Germinal center (tissue), 1 donor: ENCODE results near the gene STAP2.

ENCODE experiments used
- DNase-seq: peaks from one replicate; pipeline ENCODE4 v3.0.0; 2012; ENCODE audit warnings: mixed read lengths, low spot score

The STAP2 gene

DNA sequence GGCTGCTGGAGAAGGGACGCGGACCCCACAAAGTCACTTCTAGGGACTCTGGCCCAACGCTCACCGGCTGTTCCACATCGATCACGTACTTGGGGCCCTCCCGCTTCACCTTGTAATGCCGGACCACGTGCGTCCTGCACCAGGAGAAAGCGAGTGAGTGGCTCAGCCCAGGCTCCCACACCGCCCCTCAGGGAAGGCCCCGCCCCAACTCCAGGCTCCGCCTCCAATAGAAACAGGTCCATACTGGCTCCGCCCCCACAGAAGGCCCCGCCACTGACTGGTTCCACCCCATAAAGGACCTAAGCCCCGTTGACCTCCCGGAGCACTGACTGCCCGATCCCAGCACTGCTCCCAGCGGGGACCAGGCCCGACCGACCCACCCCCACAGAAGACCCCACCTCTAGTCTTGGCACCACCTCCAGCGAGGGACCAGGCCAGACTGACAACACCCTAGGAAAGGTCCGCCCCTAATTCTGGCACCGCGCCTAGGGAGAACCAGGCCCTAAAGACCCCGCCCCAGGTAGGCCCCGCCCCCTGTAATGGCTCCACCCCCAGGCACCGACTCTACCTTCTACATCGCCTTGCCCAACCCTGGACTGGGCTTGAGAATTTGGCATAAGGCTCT, 11.3 kb downstream of the STAP2 start:
- peak; percentile 53 for DNase-seq

DNA sequence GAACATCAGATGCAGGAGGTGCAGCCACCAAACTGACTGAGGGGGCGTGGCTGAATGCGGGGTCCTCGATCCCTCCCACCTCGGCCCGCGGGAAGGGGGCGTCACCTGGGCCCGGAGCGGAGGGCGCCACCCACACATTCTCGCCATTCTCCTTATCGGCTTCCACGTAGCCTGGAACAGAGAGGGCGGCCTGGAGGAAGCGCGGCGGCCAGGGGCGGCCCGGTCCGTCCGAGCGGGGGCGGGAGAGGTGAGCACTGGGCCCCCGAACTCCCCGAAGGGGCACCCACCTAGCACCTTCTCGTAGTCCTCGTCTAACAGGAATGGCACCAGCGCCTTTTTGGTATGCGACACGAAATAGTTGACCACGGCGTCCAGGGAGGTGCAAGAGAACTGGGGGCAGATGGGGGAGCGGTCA, 11.8 kb downstream of the STAP2 start:
- no peak for DNase-seq

DNA sequence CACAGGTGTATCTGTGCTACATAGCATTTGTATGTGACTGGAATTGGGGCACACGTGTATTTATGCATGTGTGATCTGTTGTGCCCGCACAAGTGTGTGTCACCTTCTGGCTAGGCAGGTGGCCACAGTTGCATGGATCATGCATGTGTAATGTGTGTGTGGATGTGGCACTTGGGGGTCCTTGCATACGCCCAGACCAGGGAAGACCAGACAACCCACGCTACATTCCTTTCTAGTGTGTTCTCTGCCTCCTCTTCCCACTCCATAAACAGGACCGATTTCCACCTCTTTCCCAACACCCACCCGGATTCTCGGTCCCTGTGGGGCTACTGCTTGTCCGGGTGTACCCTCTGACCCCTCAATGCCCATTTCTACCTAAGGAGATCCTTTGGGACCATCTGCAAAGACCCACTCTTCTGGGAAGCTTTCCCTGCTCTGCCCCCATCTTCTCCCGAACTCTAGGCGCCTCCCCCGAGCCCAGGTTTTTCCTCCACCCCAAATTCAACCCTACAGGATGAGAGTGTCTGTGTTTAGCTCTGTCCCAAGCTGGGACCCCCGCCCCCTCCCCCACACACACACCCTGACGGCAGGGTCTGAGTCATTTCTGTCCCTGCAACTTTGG, 12.3 kb downstream of the STAP2 start:
- DNase-seq, result no peak

DNA sequence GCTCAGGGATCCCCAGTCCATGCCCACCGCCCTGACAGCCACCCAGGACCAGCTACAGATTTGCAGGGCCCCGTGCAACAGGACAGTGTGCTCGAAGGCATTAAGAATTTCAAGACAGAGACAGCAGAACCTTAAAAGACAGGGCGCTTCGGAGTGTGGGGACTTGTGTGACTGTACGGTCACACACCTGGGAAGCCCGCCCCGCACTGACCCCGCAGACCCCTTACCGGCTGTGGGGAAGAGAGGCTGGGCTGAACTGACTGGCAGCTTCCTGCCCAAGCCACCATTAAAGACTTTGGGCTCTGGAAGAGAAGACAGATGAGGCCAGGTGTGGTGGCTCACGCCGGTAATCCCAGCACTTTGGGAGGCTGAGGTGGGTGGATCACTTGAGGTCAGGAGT, 14.4 kb downstream of the STAP2 start:
- DNase-seq, result no peak

DNA sequence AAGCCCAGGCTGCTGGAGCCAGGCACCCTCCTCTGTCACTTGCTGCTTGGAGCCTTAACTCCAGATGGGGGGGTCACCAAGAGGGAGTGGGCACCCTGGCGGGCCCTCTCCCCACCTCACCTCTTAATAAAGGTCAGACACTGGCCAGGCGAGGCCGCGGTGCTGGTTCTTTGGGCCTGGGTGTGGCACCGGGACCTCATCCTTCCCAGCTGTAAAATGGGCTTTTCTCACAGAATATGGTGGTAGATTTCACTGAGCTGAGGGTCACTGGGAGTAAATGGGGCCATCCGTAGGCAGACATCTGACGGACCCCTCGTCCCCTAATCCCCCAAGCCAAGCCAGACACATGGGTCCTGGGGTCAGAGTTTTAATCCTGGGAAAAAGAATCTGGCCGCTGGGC, 14.9 kb downstream of the STAP2 start:
- DNase-seq, result no peak

DNA sequence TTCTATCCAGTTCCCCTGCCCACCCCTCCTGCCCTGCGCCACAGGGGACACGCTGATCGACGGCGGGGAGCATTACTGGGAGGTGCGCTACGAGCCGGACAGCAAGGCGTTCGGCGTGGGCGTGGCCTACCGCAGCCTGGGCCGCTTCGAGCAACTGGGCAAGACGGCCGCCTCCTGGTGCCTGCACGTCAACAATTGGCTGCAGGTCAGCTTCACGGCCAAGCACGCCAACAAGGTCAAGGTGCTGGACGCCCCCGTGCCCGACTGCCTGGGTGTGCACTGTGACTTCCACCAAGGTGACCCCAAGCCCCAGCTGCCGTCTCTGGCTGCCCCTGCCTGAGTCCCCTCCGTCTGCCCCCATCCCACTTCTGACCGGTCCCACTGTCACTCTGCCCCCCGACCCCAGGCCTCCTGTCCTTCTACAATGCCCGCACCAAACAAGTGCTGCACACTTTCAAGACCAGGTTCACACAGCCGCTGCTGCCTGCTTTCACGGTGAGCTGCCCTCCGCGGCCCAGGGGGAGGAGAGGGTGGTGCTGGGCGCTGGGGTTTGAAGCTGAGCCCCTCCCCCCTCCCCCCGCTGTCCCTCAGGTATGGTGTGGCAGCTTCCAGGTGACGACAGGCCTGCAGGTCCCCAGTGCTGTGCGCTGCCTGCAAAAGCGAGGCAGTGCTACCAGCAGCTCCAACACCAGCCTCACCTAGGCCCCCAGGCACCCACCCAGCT, 15.5 kb downstream of the STAP2 start:
- DNase-seq, result no peak

DNA sequence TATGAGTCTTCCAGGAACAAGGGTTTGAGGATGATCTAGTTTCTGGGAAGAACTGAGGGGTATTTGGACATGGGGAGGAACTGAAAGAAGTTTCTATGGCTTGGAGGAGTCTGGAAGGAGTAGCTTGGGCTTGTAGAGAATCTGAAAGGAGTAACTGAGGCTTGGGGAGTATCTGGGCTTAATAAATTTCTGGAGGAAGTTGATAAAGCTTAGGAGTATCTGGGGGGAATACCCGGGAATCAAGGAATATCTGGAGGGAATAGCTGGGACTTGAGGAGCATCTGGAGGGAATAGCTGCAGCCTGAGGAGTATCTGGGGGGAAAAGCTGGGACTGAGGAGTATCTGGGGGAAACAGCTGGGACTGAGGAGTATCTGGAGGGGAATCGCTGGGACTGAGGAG, 18.2 kb downstream of the STAP2 start:
- DNase-seq, result no peak

DNA sequence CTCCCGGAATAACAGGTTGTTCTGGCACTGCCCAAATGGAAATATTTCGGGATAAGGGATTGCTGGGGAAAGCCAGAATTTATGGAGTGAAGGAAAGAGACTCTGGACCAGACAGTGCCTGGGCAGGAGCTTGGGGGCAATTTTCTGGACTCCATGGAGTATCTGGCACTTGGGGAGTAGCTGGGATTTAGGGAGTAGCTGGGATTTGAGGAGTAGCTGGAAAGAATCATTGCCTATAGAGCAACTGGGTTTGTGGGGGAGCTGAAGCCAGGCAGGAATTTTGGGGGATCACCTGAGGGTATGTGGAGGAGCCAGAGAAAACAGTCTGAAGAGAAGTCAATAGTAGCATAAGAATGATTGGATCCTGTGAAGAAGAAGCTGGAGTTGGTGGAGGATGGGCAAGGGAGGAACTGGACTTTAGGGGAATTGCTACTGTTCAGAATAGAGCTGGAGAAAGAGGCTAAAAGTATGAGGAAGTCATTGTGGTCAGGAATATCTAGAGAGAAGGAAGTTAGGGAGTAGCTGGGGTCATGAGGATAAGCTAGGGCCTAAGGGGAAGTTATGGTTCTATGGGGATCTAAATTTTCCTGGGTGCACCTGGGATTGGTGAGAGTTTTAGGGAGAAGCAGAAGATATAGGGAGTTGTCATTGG, 19.4 kb downstream of the STAP2 start:
- no peak for DNase-seq

DNA sequence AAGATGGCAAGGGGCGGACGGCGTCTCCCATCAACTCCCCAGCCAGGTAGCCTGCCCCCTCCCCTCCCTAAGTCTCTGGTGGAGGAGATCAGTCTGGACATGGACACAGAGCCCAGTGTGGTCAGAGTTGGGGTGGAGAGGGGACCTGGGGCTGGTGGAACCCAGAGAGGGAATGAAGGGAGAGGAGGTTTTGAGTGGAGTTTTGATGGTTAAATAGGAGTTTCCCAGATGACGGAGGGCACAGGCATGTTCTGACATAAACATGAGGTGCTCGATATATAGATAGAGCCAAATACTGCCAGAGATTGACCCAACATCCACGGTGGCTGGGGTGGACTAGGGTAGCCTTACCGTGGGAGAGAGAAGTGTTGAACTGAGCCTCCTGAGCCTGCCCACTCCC, 20.2 kb downstream of the STAP2 start:
- DNase-seq, result no peak

DNA sequence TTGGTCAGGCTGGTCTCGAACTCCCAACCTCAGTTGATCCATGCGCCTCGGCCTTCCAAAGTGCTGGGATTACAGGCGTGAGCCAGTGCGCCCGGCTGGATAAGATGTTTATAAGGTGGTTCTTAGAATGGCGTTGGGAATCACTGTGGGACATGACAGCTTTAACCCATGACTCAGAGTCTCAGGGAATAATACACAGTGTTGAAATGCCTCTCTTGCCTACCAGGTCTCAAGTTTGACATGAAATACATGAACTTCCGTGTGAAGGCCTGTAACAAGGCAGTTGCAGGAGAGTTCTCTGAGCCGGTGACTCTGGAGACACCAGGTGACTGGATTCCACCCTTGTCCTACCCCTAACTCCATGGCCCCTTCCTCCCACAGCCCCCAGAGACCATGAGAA, 21.7 kb downstream of the STAP2 start:
- DNase-seq, result no peak

DNA sequence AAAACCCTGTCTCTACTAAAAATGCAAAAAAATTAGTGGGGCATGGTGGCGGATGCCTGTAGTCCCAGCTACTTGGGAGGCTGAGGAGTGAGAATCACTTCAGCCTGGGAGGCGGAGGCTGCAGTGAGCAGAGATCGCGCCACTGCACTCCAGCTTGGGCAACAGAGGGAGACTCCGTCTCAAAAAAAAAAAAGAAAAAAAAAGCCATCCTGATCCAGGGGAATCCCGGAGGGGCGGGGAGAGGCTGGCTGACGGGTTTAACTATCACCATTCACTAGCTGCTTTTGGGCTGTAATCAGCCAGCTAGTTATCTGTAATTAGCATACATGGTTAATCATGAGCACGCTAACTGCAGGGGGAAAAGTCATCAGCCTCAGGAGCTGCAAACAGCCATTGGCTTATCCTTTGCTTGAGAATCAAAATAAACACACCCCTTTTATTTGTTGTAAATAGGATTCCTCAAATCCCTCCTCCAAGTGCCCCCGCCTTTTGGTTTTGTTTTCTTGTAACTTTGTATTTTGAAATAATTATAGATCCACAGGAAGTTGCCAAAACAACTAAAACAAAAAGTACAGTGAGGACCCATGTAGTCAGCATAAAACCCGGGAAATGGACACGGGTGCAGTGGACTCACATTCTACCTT, 24.7 kb downstream of the STAP2 start:
- DNase-seq, result no peak

DNA sequence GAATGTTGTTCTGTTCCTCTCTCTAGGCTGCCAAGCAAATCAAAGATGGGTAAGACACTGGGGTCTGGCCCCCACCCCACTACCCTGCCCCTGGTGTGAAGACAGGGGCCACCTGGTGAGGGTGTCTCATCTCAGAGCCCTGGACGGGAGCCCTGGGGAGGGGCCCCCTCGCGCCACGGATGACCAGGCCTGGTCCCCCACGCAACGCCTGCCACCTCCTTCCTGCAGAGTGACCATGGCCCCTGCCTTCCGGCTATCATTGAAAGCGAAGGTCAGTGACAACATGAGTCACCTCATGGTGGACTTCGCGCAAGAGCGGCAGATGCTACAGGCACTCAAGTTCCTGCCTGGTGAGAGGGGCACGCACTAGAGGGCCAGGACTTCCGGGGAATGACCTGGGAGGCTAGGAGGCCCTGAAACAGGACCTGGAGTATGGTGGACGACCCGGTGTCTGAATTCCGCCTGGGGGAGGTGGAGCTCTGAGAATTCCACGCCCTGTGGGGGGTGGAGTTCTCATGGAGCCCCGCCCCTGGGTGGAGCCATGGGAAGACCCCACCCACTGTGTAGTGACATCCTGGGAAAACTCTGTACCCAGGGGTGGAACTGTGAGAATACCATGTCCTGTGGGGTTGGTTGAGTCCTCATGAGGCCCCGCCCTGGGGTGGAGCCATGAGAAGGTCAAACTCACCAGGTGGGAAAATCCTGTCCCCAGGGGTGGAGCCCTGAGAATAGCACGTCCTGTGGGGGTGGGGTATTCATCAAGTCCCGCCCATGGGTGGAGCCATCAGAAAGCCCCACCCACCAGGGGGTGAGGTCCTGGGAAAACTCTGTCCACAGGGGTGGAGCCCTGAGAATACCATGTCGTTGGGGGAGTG, 28.1 kb downstream of the STAP2 start:
- DNase-seq, result no peak

DNA sequence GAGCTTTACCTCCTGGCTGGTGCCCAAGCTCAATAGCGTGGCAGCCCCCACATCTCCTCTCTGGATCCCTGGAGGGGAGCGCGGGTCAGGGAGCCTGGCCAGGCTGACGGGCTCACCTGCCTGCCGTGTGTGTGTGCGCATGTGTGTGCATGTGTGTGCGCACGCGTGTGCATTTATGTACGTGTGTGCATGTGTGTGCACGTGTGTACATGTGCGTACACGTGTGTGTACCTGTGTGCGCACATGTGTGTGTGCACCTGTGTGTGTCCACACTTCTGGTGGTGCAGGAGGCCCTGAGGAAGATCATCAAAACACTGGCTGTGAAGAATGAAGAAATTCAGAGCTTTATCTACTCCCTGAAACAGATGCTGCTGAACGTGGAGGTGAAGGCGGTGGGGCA, 33.0 kb downstream of the STAP2 start:
- no peak for DNase-seq

DNA sequence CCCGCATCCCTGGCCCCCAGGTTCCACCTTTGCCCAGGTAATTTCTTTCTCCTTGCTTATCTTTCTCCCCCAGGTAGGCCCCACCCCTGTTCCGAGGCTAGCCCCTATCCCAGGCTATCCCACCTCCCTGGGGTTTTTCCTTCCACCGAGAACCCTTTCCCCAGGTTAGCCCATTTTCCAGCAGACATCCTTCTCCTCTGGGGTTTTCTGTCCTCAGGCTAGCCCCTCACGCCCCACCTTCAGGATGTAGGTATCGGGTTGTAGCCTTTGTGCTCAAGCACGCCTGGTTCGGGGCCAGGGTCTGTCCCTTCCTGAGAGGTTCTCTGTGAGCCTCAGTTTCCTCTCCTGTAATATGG, 33.4 kb downstream of the STAP2 start:
- no peak for DNase-seq

DNA sequence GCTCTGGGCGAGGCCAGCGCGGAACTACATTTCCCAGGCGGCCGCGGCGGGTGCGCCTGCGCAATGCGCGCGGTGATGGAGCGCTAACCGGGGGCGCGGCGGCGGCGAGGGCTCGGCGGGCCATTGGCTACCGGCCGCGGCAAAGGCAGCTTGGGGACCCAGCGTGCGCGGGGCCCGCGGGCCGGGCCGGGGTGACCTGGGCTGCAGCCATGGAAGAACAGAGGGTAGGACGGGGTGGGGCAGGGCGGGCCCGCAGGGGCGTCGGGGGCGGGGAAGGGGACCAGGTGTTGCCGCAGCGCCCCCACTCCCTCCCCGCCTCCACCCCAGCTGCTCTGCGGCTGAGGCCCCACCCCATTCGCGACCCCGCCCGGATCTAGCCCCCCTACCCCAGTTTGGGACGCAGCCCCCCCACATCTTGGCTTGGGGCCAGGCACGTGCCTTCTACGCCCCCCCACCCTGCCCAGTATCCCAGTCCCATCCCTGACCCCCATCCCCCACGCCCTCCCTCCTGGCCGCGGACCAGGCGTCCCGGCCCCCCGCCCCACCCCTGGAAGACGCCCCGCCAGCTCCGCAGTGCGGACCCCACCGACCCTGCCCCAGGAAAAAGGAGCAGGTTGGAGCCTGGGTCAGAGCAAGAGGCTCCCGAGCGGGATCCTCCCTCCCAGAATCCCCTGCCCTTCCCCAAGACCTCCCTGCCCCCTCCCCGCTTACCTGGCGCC, 33.9 kb downstream of the STAP2 start, which contains the start of gene FSD1:
FSD1 (plus strand) TSS at position 61 of the 719 bp plus-strand sequence; CDS start at position 210, 149 bp downstream.
- DNase-seq, result peak; percentile 93

DNA sequence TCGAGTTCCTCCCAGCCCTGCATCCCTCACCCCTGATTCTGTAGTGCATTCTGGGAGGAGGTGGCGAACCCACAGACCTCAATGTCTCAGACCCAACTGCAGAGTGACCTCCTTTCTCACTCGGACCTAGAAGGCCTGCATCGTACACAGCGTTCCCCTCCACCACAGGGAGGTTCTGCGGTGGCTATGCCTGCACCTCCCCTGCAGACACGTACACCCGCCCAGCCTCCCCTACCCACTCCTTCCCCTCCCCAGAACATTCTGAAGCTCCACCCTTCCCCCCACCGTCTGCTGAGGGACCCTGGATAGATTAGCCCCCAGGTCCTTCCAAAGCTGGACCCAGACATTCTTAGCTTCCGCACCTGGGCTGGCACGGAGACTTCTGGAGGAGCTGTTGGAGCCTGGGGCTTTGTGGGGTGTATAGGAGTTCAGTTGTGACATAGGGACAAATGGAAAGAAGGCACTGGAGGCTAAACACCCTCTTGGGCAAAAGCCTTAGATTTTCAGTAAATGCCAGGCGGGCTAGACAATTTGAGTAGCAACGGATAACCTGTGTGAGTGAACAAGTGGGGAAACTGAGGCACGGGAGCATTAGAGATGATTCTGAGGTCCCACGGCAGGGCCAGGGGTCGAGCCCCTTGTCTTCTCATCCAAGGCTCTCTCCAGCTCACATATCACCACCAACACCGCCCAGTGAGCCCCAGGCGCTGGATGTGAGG, 34.6 kb downstream of the STAP2 start:
- DNase-seq, result no peak

DNA sequence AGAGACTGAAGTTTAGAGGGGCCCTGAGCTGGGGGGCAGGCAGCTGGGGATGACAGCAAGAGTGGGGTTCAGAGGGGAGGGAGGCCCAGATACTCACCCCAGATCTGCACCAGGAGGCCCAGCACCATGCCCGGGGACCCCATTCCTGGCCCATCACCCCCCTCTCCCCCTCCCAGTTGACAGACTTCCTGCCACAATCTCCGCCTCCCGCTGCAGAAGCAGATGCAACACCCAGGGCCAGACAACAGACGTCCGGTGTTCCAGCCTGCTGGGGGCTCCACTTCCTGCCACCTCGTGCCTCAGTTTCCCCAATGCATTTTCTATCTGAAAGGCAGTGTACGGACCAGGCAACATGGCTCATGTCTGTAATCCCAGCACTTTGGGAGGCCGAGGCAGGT, 36.4 kb downstream of the STAP2 start, which contains the start of gene TMIGD2:
TMIGD2 (minus strand) TSS at position 147 of the 398 bp plus-strand sequence; CDS start at position 143, 4 bp downstream.
- DNase-seq, result no peak

DNA sequence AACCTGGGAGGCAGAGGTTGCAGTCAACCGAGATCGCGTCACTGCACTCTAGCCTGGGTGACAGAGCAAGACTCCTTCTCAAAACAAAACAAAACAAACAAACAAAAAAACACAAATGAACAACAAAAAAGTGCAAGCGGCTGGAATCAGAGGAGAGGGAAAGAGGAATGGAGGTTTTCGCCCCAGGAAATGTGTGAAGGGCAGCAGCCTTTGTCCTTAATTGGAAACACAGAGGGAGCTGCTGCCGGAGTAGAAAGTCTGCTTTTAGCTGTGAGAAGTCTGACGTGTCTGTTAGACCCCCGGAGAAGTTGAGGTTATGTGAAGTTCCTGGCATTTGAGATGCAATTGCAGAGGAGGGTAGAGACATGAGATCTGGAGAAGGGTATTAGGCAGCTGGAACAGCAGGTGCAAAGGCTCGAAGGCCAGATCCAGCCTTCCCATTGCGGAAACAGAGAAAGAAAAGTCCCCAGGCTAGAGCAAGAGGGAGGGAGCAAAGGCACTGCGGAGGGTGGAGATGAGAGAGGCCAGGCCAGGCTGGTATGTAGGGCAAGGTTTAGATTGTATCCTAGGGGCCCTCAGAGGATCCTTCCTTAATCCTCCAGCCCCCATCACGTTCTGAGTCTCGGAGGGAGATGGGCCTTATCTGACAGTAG, 36.9 kb downstream of the STAP2 start:
- no peak for DNase-seq

DNA sequence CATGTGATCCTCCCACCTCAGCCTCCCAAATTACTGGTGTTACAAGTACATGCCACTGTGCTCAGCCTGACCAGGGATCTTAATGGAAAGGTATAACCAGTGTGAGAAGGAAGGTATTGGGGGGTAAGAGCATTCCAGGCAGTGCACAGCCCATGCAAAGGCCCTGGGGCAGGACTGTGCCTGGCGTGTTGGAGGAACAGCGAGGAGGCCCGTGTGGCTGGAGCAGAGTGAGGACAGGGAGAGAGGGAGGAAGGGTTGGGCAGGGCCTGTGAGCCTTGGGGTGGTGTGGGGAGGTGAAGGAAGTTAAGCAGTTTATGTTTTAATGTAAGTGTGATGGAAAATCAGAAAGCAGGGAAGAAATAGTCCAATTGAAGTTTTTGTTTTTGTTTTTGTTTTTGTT, 38.0 kb downstream of the STAP2 start:
- DNase-seq, result no peak
